ENCODE data around the gene CHRNB2.

The CHRNB2 gene

DNA sequence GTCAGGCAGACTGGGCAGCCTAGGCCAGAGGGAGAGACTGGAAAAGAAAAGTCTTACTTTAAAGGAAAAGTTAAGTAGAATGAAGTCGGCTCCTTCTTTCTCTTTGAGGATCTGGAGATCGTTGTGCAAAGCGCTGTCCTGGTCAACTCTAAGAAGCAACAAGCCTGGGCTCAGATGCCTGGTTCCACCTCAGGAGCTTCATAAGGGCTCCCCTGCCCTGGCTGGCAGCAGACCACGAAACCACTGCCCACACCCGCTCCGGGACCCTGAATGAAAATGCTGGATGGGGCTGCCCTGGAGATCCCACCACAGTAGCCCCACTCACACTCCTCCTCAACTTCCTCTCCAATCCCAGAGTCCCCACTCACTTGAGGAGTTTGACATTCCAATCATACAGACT is 15.5 kb upstream of the CHRNB2 start:
- no peak for DNase-seq (ENCODE audit: low read depth in 2 of 2)

DNA sequence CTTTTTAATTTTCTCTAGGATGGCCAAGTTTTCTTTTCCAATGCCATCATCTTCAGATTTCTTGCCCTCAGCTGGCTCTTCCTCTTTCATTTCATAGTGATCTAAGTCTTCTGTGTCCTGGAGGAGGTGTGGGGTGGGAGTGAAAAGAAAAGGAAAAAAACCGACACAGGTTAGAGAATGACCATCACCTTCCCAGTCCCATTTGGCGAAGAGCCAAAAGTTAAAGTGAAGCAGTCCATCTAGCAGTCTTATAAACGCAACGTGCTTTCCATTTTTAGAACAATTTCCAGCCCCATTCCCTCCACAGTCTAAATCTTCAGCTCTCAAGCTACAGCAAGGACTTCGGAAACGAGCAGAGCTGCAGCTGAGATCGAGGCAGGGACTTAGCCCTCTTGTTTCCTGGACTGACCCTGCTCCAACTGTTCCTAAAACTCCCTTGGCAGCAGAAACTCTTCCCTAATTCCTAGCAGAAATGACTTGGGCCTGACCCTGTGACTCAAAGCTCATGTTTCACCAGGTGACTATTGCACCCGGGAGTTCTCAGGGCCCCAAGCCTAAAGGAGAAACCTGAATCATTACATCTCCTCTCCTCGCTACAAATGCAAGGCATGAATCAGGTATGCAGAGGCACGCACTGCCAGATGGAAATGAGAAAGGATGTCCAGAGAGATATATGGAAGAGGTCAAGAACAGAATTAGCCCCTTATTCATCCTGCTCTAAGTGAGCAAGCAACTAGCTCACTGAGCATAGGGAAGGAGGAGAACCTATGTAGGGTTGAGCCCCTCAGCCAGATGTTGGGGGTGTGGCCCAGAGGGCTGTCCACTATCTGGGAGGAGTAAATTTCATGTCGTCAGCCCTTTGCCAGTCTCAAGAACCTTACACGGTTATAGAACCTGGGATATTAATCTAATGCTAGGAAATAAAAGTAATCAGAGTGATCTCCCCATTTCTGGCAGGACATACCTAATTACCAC is 14.2 kb upstream of the CHRNB2 start:
- DNase-seq (ENCODE audit: low read depth in 2 of 2) = no peak

DNA sequence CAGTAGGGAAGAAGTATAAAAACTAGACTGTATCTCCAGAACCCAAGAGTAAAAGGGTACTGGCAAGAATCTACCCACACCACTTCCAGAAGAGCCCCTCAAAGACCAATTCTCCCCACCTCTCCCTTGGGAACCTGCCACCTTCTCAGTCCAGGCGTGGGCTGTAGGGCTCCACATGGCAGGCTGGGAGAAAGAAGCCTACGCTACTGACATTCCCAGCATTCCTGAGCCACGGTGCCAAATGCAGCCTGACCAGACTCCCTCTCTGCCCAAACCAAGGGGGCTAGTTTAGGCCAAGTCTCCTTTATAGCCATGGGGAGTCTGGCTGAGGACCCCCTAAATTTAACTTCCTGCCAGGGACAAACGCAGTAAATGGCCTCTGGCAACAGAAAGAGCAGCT is 11.2 kb upstream of the CHRNB2 start:
- no peak for DNase-seq (ENCODE audit: low read depth in 2 of 2)

DNA sequence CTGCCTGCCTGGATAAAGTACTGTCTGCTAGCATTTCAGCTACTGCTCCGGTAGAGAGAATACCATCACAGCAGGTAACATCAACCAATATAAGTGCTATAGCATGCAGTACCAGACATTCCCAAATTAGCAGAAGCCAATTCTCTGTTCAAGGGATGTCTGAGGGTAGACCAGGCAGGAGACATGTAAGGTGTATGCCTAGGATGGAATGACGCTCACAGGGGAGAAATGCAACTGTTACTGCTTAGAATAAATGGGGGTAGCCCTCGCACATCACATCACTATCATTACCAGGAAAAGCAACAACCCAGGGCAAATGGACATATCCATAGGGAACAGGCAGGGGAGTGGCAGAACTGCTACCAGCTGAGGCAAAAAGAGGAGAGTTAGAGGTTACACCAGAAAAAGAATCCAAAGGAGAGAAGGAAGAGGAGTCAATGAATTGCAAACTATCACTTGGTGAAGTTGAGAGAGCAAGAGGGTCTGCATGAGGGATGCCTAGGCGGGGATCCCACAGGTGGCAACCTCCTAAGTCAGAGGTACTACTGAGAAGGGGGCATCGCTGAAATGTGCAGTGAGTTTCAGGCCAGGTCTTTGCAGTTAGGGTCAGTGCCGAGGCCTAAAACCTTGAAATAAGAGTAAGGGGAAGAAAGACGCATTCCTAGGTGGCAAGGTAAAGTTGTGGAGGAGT is 10.2 kb upstream of the CHRNB2 start:
- DNase-seq (ENCODE audit: low read depth in 2 of 2) = no peak

DNA sequence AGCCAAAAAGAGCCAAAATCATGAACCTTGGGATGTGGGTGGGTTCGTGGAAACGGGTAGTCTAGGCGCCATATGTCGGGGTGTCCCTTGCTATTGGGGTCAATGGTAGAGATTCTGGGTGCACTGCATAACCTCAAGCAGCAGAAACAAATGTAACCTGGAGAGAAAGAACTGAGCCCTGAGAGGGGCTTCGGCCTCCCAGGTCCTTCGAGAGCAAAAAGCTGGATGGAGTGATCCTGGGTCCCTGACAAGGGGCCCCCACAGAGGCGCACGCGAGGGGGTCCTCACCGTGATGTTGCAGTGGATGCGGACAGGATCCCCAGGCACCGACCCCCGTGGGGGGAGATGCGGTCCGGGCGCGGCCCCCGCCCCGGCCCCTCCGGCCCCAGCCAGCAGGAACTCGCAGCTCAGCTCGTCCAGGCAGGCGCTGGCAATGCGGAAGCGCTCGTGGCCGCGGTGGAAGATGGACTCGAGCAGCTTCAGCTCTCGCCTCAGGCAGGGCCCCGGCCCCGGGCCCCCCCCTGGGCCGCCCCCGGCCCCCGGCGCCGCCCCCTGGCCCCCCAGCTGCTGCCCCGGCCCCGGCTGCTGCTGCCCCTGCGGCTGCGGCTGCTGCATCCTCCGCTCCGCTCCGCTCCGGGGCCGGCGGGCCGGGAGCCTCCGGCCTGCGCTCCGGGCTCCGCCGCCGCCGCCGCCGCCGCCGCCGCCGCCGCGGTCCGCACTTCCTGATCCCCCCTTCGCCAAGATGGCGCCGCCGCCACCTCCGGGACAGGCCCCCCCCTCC is 9.4 kb upstream of the CHRNB2 start, which contains the start of gene UBE2Q1:
TSS of gene UBE2Q1 (minus strand) at position 724 of the 781 bp plus-strand sequence. CDS start at position 615, 109 bp downstream.
- peak in 1 of 2 donors; percentile 5 for DNase-seq (ENCODE audit: low read depth in 2 of 2)

DNA sequence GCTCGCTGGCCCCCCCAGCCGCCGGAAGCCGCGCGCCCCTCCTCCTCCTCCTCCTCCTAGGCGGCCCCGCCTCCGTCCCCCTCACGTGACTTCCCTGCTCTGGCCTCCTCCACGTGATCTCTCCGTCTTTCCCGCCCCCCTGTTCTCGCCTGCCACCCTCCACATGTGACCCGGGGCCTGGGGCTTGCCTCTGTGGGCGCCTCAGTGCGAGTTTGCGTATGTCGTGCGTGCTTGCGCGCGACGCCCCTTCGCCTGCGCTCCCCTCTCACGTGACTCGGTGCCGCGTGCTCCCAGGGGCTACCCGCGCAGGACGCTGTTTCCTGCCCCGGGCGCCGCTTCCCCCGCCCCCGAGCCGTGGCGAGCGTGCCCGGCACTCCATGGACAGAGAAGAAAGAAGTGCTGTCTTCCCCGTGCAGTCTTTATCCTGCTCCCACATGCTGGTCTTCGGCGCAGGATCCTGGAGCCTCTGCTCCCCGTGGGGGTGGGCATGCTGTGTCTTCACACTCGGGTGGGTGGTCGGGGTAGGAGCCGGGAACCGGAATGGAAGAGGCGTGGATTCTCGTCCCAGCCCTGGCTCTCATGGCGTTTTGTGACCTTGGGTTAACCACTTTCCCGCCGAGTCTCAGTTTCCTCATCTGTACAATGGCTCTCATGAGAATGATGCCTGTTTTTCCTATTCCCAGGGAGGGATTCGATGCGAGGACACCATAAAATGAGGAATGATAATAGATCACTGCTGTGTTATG is 8.7 kb upstream of the CHRNB2 start:
- DNase-seq (ENCODE audit: low read depth in 2 of 2) = peak; percentile 99 to 100

DNA sequence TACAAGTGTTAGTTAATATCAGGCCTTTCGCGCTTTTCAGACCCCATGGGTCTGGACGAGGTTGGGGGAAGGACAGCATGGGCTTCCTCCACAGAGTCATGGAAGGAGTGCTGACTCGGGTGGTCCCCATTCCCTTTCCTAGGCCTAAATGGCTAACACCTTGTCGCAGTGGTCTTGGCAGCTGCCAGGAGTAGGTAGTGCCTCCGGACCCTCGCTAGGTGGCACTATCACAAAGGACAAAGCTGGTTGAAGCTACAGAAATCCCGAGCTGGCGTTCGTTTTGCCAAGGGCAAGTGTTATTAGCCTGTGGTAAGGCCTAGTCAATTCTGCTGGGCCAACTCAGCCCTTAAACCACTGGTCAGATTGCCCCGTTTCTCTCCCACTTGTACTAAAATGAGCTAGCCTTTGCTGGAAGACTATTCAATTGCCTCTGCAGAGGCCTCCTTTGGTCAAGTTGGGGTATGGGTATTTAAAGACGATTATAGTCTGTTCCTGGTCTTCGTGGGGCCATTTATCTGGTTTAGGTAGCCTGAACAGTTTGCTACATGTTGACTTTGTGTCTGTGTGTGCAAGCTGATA is 8.0 kb upstream of the CHRNB2 start:
- DNase-seq (ENCODE audit: low read depth in 2 of 2) = peak; percentile 58 to 75

DNA sequence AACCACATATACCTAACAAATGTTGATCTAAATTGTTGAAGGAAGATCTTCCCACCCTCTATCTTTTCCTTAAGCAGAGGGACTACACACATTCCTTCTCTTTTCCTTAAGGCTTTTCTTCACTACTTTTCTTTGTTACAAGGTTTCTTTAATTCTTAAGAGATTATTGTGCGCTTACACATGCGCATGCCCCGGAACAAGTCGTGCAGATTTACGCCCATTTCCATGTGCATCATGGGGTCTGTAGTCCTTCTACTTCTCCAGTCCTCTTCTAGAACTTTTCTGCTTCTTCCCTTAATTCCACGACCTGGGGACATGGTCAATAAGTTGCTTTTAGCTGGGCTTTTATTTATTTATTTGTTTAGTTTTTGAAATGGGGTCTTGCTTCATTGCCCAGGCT is 1.7 kb upstream of the CHRNB2 start:
- DNase-seq (ENCODE audit: low read depth in 2 of 2) = no peak

DNA sequence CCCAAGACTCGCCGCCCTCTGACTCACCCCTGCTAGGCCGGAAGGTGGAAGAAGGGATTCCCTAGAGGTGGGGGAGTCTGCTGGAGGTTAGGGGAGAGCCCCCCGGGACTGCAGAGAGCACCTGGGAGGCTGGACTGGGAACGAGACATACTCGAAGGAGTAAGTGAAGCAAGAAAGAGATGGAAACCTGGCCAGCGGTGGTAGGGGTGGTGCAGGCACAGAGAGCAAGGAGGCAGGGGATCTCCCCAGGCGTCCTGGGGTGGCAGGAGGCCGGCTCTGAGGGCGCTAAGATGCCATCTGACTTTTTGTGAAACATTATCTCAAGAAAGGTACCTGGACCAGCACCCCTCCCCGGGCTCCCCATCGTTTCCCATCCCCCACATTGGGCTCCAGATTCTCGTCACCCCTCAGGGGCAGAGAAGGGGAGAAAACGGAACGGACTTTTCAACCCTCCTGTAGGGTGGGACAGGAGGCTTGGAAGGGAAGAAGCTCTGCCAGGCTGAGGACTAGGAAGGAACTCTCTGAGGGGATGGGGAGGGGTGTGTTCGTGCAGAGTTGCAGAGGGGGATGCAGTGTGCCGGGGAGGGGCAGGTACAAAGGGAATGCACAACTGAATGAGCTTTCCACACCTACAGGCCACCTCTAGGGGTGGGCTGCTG is 708 bp downstream of the CHRNB2 start:
- no peak for DNase-seq (ENCODE audit: low read depth in 2 of 2)

DNA sequence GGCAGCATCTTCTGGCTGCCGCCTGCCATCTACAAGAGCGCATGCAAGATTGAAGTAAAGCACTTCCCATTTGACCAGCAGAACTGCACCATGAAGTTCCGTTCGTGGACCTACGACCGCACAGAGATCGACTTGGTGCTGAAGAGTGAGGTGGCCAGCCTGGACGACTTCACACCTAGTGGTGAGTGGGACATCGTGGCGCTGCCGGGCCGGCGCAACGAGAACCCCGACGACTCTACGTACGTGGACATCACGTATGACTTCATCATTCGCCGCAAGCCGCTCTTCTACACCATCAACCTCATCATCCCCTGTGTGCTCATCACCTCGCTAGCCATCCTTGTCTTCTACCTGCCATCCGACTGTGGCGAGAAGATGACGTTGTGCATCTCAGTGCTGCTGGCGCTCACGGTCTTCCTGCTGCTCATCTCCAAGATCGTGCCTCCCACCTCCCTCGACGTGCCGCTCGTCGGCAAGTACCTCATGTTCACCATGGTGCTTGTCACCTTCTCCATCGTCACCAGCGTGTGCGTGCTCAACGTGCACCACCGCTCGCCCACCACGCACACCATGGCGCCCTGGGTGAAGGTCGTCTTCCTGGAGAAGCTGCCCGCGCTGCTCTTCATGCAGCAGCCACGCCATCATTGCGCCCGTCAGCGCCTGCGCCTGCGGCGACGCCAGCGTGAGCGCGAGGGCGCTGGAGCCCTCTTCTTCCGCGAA is 3.8 kb downstream of the CHRNB2 start:
- no peak for DNase-seq (ENCODE audit: low read depth in 2 of 2)

DNA sequence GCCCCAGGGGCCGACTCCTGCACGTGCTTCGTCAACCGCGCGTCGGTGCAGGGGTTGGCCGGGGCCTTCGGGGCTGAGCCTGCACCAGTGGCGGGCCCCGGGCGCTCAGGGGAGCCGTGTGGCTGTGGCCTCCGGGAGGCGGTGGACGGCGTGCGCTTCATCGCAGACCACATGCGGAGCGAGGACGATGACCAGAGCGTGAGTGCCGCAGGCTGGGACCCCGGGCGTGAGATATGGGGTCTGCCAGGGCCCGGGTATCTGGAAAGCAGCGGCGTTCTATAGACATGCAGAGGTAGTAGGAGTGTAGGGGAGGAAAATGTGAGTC is 4.3 kb downstream of the CHRNB2 start:
- DNase-seq (ENCODE audit: low read depth in 2 of 2) = no peak

DNA sequence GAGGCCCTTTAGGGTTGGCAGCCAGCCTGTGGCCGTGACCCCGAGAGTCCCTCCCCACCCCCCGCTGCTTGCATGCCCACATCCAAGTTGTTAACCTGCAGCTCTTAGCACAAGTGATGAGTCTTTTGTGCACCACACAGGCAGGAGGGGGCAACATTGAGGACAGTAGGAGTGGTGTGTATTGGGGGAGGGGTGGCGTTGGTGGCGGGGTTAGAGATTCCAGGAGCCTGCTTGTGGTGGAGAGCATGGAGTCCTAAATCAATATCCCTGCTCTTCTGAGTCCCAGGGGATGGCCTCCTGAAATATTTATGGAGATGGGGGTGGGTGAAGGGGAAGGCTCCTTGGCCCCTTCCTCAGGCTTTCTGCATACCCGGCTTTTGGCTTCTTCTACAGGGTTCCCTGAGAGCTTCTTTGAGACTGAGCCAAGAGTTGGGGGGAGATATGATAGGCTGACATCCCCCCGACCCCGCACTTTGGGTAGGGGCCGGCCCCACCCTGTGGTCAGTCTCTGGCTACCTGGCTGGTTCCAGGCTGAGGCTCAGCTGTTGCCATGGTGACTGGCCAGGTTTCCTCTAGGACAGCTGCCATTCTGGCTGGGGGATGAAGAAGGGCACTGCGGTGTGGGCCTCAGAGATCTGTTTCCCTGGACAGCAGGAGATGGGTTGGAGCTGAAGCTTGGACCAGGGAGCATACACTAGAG is 5.0 kb downstream of the CHRNB2 start:
- DNase-seq (ENCODE audit: low read depth in 2 of 2) = no peak

DNA sequence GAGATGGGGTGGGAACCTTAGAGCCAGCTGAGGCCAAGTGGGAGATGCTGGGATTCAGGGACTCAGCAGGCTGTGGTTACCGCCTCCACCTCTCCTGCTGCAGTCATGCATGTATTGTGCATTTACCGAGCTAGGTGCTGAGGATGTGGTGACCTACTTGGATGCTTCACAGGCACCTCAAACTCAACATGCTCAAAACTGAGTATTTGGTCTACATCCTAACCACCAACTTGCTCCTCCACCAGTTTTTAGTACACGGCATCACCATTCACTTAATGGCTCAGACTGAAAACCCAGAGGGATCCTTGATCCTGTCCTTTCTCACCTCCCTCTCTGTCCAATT is 5.6 kb downstream of the CHRNB2 start:
- no peak for DNase-seq (ENCODE audit: low read depth in 2 of 2)

DNA sequence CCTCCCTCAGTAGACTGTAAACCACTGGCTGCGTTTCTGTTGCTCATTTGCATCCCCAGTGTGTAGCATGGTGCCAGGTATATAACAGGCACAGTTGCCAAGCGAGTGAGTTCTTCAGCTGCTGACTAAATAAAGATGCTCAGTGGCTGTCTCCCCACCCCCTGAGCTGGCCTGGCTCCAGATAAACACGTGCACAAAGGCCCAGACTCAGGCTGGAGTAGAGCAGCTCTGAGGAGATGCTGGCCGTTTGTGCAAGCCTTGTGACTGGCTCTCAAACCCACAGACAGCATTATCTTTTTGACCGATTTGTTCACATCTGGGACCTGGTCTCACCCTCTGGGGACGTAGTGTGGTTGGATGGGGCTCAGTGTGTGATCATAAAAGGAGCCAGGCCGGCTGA is 7.1 kb downstream of the CHRNB2 start:
- no peak for DNase-seq (ENCODE audit: low read depth in 2 of 2)

DNA sequence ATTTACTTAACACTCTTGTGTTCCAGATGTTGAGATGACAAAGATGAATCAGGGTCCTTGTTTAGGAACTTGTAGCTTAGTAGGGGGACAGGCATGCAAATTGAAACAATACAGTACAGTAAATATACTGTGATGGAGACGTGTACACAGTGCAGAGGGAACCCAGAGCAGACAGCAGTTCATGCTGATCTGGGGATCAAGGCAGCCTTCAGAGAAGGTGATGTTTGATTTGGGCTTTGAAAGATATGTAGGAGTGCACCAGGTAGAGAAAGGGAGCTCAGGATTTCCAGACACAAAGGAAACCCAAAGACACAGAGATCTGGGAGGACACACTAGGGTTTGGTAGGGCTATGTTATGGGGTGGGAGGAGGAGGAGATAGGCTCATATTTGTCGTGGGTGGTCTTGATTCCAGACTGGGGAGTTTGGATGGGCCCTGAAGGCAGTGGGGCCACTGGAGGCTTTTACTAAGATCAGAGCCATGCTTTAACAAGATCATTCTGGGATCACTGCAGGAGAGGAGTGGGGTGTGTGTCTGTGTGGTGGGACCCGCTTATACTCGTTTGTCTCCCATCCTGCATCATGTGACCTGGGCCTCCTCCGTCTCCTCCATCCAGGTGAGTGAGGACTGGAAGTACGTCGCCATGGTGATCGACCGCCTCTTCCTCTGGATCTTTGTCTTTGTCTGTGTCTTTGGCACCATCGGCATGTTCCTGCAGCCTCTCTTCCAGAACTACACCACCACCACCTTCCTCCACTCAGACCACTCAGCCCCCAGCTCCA is 7.8 kb downstream of the CHRNB2 start:
- DNase-seq (ENCODE audit: low read depth in 2 of 2) = no peak

DNA sequence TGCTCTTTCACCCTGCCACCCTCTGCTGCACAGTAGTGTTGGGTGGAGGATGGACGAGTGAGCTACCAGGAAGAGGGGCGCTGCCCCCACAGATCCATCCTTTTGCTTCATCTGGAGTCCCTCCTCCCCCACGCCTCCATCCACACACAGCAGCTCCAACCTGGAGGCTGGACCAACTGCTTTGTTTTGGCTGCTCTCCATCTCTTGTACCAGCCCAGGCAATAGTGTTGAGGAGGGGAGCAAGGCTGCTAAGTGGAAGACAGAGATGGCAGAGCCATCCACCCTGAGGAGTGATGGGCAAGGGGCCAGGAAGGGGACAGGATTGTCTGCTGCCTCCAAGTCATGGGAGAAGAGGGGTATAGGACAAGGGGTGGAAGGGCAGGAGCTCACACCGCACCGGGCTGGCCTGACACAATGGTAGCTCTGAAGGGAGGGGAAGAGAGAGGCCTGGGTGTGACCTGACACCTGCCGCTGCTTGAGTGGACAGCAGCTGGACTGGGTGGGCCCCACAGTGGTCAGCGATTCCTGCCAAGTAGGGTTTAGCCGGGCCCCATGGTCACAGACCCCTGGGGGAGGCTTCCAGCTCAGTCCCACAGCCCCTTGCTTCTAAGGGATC is 8.5 kb downstream of the CHRNB2 start:
- no peak for DNase-seq (ENCODE audit: low read depth in 2 of 2)

DNA sequence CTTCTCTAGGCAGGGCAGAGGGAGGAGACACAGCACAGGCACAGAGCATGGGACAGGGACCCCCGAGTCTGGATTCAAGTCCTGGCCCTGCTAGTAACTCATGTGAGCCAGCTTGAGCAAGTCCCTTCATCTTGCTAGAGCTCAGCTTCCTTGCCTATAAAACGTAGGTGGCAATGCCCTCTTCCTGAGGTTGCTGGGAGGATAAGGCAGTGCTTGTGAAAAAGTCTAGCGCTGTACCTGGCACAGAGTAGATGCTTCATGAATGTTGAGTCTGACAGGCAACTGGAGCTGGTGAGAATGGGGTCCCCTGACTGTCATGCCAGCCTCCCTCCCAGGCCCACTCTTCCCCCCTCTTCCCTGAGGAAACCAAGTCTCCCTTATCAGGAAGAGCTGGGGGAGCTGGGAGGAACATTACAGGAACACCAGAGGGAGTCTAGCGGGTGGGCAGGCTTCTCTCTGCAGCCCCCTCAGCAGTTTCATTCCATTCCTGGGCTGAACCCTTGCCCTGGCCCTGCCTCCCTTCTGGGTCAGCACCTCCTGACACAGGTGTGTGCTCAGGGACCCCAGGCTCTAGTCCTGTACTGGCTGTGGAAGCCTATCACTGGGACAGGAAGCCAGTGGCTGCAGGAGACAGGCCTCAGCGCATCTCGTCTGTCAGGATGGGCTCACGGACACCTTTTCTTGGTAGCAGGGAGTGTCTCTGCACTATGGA is 9.9 kb downstream of the CHRNB2 start:
- no peak for DNase-seq (ENCODE audit: low read depth in 2 of 2)

DNA sequence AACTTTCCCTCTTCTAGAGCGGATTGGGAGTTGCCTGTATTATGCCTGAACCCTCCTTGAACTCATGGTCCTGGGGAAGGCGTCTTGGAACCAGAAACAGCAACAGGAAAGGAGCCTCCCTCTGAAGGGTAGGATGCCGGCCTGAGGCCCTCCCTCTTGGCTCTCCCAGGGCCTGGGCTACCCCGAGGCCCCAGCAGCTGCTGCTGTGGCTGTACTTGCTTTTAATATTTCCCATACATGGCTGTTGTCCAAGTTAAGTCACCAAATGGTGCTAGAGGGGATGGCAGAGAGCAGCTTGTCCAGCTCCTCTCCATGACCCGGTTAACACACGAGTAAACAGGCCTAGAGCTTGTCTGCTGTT is 10.5 kb downstream of the CHRNB2 start:
- DNase-seq (ENCODE audit: low read depth in 2 of 2) = no peak
